Ishikawa (cell line): ENCODE data around the gene LAMA3.
A peak's percentile ranks its signal among the peaks of the same experiment; 100 is the strongest.

Experiments
- CEBPB ChIP-seq: IDR thresholded peaks from 2 replicates; pipeline ENCODE4 v1.6.1; 2012
- CREB1 ChIP-seq: IDR thresholded peaks from 2 replicates; pipeline ENCODE4 v1.6.1; 2012; ENCODE audit warnings: low read depth
- EGR1 ChIP-seq: IDR thresholded peaks from 2 replicates; pipeline ENCODE4 v1.6.1; 2012
- EP300 ChIP-seq: IDR thresholded peaks from 2 replicates; pipeline ENCODE4 v1.6.1; 2012; ENCODE audit warnings: borderline replicate concordance
- FOXM1 ChIP-seq: IDR thresholded peaks from 2 replicates; pipeline ENCODE4 v1.6.1; 2012; ENCODE audit warnings: low read depth, borderline replicate concordance
- RAD21 ChIP-seq: IDR thresholded peaks from 2 replicates; pipeline ENCODE4 v1.6.1; 2012; ENCODE audit warnings: low read depth
- TAF1 ChIP-seq: IDR thresholded peaks from 2 replicates; pipeline ENCODE4 v1.6.1; 2012; ENCODE audit warnings: low read depth, mild to moderate bottlenecking
- TCF12 ChIP-seq: IDR thresholded peaks from 2 replicates; pipeline ENCODE4 v1.6.1; 2012; ENCODE audit warnings: low read depth
- YY1 ChIP-seq: IDR thresholded peaks from 2 replicates; pipeline ENCODE4 v1.6.1; 2012; ENCODE audit warnings: low read depth

GRCh38 chr18:23844991-23845680, 155.9 kb downstream of the LAMA3 start:
- TF ChIP-seq EP300 (peak; percentile 48; the same call in 1 of the 2 replicates), RAD21 (no peak), EGR1 (no peak), FOXM1 (no peak), TCF12 (peak; percentile 14; the same call in 1 of the 2 replicates), CREB1 (no peak), CEBPB (no peak), YY1 (no peak; the same call in 1 of the 2 replicates), TAF1 (no peak)
